GM18909 (cell line): Measurements from ENCODE around the gene EGF.

Experiments
- ATAC-seq: cut with Tn5 transposase; IDR thresholded peaks from one replicate; pipeline ENCODE4 v1.9.1; 2021; ENCODE audit warnings: mild to moderate bottlenecking; ENCODE audit not compliant: unreplicated experiment, poor library complexity

EGF gene

DNA sequence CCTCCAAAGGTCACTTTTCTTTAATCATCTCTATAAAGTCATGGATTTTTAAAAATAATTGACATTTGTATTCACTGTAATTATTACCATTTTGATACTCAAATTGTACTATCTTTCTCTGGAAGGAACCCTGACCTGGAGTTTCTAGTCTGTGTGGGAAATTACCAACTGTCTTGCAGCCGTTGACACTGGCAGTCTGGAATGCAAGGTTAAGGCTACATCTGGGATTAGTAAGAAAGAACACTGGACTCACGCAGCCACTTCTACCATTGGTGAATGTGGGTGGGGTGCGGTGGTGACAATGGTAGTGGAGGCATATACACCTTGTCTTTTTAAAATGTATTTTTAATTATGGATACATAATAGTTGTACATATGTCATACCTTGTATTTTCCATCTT, 40.9 kb downstream of the EGF start:
- no peak for ATAC-seq

DNA sequence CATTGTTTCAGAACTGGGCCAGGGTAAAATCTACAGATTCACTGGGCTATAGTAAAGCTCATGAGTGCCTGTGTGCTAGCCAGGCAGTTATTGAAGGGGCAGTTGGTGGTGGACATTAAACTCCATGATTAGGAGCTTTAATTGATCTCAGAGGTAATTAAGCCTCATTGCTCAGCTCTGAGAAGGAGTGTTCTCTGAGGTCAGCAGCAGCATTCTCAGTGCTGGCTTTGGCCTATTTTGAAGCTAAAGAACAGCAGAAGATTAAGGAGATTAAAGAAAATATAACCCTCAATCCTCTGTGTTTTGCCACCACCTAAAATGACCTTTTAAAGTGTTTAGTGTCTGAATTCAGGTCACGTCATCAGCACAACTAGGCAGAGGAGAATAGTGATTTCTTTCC, 42.5 kb downstream of the EGF start:
- ATAC-seq: no peak

DNA sequence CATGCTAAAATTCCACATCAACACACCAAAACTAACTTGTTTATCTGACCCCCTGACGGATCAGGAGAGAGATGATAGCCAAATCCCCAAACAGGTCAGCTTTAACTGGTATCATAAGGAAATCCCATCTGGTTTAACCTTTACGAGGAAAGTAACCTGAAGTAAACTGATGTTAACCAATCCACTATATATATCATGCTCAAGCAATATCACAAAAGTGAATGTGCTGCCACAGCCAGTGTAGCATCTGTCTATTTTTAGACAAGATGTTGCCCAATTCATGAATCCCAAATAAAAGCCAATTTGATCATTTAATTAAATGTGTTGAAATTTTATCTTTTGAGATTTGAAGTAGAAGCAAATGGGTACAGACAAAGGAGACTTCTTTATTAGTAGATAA, 44.5 kb downstream of the EGF start:
- ATAC-seq: no peak

DNA sequence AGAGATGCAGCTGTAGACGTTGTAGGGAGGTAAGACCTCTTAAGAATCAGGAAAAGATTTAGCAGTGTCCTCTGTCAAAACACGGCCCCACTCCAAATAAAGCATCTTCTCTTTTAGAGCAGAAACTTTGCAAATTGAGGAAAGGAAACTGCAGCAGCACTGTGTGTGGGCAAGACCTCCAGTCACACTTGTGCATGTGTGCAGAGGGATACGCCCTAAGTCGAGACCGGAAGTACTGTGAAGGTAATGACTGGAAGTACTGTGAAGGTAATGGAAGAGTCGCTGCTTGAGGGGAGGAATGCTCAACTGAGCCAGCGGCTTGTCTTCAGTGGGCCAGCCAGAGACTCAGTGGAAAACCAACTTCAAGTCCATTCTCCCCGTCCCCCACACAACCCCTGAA, 46.5 kb downstream of the EGF start:
- ATAC-seq: no peak

DNA sequence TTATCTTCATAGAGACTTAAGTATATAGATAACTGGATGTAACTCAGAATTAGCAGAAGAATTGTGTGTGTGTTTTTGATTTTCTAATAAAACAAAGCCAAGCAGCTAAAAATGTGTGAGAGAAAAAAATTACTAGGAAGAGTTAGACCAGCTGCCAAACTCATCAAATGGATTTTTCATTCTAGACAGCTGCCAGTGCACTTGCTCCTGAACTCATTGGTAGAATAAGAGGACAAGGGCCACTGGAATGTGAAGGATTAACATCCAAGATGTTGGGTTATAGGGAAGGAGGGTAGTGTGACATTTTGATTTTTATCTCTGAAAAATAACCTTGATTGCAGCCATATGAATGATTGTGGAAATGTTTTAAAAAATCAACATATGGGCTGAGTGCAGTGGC, 49.7 kb downstream of the EGF start:
- ATAC-seq: no peak

DNA sequence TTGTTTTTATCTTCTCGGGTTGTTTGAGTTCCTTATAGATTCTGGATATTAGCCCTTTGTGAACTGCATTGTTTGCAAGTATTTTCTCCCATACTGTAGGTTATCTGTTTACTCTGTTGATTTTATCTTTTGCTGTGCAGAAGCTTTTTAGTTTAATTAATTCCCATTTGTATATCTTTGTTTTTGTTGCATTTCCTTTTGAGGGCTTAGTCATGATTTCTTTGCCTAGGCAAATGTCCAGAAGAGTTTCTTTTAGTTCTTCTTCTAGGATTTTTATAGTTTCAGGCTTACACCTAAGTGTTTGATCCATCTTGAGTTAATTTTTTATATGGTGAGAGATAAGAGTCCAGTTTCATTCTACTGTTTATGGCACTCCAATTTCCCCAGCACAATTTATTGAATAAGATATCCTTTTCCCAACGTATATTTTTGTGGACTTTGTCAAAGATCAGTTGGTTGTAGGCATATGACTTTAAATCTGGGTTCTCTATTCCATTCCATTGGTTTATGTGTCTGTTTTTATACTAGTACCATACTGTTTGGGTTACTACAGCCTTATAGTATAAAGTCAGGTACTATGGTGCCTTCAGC, 54.3 kb downstream of the EGF start:
- no peak for ATAC-seq

DNA sequence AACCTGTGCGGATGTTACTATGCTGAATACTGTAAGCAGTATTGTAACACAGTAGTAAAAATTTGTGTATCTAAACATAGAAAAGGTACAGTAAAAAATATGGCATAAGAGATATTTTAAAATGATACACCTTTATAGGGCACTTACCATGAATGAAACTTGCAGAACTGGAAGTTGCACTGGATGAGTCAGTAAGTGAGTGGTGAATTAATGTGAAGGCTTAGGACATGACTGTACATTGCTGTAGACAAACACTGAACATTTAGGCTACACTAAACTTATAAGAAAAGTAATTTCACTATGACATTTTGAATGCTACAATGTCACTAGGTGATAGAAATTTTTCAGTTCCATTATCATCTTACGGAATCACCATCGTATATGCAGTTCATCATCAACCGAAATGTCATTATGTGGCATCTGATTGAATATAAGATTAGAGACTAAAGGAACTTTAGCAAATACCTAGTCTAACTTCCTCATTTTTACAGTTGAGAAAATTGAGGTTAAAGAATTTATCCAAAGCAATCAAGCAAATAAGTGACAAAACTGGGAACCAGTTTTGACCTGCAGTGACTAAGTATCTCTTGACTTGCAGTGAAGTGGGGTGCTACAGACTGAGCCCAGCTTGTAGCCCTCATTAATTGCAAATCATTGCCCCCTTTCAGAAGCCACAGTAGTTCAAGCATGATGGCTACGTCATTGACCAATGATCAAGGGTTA, 55.3 kb downstream of the EGF start:
- ATAC-seq: peak; percentile 58

DNA sequence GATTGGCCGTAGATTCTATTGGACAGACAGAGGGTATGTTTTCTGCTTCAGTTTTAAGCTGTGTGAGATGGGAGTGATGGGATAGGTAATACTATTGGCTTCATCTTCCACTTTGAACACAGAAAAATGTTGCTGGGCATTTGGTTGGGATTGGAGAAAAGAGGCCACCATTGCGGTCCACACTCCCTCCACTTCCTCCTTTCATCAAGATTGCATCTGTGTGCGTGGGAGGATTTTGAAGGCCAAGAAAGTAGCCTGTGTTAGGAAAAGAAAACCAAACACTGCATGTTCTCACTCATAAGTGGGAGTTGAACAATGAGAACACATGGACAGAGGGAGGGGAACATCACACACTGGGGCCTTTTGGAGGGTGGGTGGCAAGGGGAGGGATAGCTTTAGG, 56.4 kb downstream of the EGF start:
- ATAC-seq: no peak

DNA sequence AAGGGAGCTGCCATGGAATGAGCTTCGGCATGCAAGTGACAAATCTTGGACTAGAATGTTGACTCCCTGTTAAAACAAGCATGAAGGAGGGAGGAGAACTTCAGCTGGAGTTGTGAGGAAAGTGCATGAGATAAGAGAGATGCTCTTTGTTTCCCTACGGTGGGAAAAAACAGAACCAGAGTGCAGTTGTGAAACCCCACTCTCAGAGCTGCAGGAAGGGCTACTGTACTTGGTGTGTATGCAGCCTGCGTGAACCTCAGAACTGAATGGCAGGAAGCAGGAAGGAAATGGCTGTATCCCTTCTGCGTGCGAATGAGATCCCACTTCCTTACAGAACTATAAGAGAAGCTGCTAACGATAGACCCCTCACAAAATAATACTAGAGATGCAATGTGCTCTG, 57.2 kb downstream of the EGF start:
- ATAC-seq: peak; percentile 42

DNA sequence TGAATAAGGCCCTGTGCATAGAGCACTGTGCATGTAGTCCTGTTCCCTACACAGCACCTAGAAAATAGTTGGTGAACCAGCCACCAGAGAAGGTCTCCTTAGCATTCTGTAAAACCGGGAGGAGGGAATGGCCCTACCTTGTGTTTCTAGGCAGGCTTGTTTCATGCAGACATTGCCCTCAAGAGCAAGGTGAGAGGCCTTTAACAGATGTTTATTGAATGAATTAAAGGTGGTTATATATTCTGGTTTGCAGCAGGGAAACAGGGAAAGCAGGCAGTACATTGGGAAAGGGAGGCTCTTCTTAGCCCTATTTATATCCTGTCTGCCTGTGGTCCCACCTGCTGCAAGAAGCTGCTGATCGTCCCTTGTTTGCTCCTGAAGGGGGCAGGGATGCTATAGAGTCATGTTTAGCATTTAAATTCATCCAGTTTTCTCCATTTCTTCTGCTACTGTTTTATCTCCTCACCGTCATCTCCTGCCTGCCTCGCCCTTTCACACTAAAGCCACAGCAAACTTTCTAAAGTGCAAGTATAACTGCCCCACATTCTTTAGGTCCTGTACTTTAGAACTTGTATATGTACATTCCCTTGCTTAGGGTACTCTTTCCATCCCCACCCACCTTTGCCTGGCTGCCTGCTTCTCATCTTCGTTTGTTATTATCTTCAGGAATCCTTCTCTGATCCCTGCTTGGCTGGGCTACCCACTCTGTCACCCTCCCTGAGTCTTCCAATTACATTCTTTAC, 60.3 kb downstream of the EGF start:
- no peak for ATAC-seq

DNA sequence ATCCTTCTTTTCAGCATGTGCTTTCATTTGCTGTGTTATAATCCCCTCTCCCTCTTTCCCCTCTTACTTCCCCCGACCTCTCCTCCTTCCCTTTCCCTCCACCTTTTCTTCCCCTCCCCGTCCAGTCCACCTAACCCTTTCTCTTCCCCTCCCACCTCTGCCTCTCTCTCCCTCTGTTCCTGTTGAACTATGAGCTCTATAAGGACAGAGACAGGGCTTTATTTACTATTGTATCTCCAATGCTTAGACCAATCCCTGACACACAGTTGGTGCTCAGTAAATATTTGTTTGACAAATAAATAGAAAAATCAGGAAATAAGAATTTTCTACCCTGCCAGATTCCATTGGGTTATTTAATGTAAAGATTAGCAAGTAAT, 60.8 kb downstream of the EGF start:
- ATAC-seq: no peak

DNA sequence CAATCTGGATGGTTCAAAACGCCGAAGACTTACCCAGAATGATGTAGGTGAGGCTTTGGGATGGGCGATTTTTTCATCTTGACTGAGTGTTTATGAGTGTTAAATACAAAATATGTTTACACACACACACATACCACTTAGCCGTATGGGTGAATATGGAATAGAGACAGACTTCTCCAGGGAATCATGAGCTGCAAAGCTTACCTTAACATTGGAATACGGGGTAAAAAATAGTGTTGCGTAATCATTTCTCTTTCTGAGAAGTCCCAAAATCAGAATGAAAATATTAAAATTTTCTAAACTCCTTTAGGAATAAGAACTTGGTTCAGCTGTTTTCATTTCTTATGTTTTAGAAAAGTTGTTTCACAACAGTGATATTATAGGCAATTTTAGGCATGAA, 63.5 kb downstream of the EGF start:
- ATAC-seq: no peak

DNA sequence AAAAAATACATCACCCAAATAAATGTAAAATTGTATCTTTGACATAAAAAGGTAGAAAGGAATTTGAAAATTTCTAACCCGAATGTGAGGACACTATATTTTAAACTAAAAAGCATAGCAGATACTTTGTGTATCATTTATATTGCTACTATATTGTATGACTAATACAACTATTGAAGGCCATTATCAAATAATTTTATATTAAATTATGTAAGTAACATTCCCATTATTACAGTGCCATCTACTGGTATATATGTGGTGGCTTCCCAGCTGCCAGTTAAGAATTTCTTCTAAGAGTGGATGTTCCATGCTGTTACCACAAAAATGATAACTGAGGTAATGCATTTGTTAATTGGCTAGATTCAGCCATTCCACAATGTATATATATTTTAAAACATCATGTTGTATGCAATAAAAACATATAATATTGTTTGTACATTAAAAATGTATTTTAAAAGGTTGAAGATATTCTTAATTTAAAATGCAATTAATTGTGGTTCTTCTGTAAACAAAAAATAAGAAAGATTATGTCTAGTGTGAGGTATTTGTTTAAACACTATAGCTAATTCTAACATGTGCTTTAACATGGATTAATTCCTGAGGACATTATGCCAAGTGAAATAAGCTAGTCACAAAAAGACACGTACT, 65.3 kb downstream of the EGF start:
- ATAC-seq: no peak

DNA sequence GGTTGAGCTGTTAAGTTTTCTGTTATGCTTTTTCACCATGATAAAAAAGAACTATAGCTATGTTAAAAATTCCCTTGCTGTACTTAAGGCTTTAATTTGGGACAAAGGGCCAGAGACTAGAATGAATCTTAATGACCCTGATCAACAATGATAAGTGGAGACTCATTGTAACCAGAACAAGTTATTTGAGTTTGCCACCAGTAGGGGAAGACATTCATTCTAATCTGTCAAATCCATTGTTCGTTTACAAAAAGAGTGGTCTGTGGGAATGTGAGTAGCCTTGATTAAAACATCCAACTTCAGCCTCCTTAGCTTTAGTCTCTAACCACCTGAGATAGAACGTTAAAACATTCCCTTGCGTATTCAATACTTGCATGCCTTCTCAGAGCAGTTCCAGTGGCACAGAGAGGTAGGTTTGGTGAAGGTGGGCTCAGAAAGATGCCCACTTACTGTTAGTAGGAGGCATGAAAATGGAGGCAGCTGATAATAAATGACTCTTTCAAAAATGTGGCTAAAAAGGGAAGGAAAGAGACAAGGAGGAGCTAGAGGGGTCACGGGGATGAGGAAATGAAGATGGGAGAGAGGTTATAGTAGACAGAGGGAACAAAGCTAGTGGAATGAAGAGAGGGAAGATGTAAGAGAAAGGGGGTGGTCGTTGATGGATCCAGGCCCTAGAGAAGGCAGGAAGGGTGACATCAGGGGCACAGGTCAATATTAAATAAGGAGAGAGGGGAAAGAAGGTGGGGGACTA, 66.2 kb downstream of the EGF start:
- no peak for ATAC-seq

DNA sequence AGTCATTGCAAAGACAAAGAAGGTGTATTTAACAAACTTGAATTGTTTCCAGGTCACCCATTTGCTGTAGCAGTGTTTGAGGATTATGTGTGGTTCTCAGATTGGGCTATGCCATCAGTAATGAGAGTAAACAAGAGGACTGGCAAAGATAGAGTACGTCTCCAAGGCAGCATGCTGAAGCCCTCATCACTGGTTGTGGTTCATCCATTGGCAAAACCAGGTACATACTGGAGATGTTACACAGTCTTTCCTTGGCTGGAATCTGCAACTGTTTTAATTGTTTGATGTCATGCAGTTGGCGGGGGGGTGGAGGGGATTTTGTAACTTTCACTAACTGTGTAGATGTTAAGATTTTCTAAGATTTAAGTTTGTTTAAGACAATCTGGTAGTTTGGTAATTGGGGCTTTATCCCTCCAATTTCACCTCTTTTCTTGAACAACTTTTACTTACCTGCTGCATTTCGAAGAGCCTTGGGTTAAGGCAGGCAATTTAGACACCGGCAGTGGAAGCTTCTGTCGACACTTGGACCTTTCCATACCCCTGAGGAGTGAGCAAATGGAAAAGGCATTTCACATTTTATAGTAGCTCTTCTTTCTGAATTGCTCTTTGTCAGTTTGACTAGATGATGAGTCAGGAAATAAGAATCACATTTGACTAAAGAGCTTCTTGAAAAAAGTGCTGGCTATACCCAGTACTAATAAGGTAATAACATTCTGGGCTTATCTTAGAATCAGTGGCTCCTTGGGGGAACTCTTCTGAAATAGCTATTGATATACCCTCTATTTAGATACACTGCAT, 67.4 kb downstream of the EGF start:
- ATAC-seq: no peak

DNA sequence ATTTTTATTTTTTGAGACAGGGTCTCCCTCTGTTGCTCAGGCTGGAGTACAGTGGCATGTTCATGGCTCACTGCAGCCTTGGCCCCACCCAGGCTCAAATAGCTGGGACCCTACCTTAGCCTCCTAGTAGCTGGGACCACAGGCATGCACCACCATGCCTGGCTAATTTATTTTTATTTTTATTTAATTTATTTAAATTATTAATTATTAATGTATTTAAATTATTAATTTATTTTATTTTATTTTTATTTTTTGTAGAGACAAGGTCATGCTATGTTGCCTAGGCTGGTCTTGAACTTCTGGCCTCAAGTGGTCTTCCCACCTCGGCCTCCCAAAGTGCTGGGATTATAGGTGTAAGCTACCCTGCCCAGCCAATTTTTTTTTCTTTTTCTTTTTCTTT, 69.3 kb downstream of the EGF start:
- no peak for ATAC-seq

DNA sequence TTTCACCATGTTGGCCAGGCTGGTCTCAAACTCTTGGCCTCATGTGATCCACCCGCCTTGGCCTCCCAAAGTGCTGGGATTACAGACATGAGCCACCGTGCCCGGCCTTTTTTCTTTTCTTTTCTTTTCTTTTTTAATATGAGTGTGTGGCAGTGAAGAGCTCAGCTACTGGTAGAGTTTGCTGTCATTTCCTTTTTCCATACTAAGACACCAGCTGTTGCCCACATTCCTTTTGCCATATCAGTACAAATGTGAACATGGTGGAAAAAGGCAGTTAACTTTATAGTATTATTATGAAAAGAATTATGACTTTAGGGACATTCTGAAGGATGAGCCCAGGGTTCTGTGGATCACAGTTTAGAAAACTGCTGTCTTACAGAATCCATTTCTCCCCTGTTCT, 69.8 kb downstream of the EGF start:
- no peak for ATAC-seq

DNA sequence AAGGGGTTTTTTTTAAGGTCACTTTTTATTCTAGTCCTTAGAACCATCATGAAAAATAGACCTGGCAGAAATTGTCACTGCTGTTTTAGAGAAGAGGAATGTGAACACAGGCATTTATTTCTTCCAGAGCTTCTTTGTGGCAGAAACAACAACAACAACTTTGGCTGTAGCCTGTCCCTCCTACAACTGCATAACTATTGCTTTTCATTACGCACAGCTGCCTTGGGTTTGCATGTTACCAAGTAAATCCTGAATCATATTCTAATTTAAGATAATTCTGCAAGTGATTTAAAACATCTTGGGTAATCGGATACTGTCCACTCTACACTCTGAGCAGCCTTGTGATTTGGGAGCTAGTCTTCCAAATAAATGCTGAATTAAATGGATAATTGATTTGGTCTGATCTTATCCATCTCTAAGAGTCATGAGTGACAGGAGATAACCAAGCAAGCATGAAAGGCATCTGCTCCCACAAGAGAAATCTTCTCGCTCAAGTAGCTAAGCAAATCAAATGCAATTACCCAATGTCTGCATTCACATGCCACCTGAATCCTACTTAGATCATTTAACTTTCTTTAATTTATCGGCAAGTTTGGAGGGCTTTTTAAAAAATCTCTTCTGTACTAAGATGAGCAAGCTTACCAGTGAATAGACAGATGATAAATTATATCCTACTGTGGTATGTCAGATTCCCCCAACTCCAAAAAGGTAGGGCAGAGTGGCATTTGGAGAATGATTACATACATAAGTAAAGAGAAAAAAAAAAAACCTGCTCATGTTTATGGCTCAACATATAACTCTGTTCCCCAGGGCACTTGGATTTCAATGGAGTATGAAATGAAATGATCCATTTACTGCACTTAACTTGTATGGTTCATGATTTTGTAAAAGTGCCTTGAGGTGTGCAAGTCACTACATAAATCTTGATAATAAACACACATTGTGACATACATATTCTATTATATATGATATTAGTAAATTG, 73.6 kb downstream of the EGF start:
- no peak for ATAC-seq

DNA sequence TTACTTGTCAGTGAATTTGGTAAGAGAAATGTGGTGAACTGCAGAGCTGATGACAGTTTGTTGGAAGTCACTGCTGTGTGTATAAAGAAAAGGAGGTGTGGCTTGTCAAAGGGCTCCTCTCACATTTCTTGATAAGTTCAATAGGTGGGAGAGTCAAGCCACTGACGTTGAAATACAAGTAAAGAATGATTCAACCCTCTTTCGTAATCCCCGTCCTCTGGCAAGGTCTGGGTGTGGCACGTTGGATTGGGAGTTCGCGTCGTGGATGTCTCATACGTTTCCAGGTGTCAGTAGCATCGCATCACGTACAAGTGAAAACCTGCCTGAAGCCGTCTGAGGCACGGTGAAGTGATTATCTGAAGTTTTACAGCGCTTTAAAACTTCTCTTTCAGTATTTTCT, 76.4 kb downstream of the EGF start:
- no peak for ATAC-seq
